ENCODE measurements around the gene HOXA10. TPM values are rescaled to one million over a fixed set of nuclear protein-coding genes. Genes with fewer than 3 reads are reported as not detected.

HOXA10 gene
- total and polyA plus RNA-seq, 4 donors, result 0.21 to 0.29 (median 0.26) TPM; not detected in 1

- WGBS, 2 donors, result 28 to 48% methylated on average over 14 of the region's 14 CpGs
- H3K27me3 ChIP-seq (ENCODE audit: control insufficient read depth in 3 of 3, insufficient read depth in 3 of 3, low read length in 2 of 3), result peaks cover 0 to 74% (median 2%) of the 10 kb centered on the region in 3 donors
- TF ChIP-seq CTCF (IDR thresholded peaks at IDR 0.05; ENCODE audit: control extremely low read depth, extremely low read depth), result no peak
- peak in 2 of 3 donors; percentile 48 to 70 for DNase-seq
- peaks cover 0 to 22% (median 1%) of the 10 kb centered on the region in 4 donors for H3K36me3 ChIP-seq (ENCODE audit: control insufficient read depth in 4 of 4, insufficient read depth in 4 of 4, low read length in 4 of 4)
- H3K4me3 ChIP-seq, result peak overlapping the region; percentile 18
- H3K9me3 ChIP-seq (ENCODE audit: control insufficient read depth in 4 of 4, insufficient read depth in 3 of 4, low read length in 3 of 4), result peaks cover 0 to 2% (median 0%) of the 10 kb centered on the region in 4 donors
- H3K9ac ChIP-seq (ENCODE audit: insufficient read depth in 1 of 2, low read length in 2 of 2), result peak overlapping the region; percentile 73 to 83
- peaks cover 0 to 93% (median 3%) of the 10 kb centered on the region in 5 donors for H3K4me1 ChIP-seq (ENCODE audit: control insufficient read depth in 5 of 5, insufficient read depth in 5 of 5, low read length in 5 of 5)
- ATAC-seq (ENCODE audit: insufficient read depth, low FRiP score), result no peak
- H3K27ac ChIP-seq (ENCODE audit: low read depth in 1 of 2, low read length in 1 of 2), result peak overlapping the region in 1 of 2 donors; percentile 95
Observed at GRCh38 chr7:27123007-27123476, 51.1 kb downstream of the HOXA10 start.

GRCh38 chr7:27122077-27122910 is 51.8 kb downstream of the HOXA10 start:
- H3K27ac ChIP-seq (ENCODE audit: low read depth in 1 of 2, low read length in 1 of 2), result peak overlapping the region in 1 of 2 donors; percentile 86
- ATAC-seq (ENCODE audit: insufficient read depth, low FRiP score), result no peak
- peaks cover 0 to 2% (median 0%) of the 10 kb centered on the region in 4 donors for H3K9me3 ChIP-seq (ENCODE audit: control insufficient read depth in 4 of 4, insufficient read depth in 3 of 4, low read length in 3 of 4)
- H3K36me3 ChIP-seq (ENCODE audit: control insufficient read depth in 4 of 4, insufficient read depth in 4 of 4, low read length in 4 of 4), result peaks cover 0 to 28% (median 1%) of the 10 kb centered on the region in 4 donors
- no peak for TF ChIP-seq CTCF (IDR thresholded peaks at IDR 0.05; ENCODE audit: control extremely low read depth, extremely low read depth)
- peak in 2 of 3 donors; percentile 50 to 65 for DNase-seq
- H3K4me1 ChIP-seq (ENCODE audit: control insufficient read depth in 5 of 5, insufficient read depth in 5 of 5, low read length in 5 of 5), result peaks cover 0 to 90% (median 1%) of the 10 kb centered on the region in 5 donors
- H3K4me3 ChIP-seq, result peak overlapping the region; percentile 15
- 41 to 73% methylated on average over 42 of the region's 42 CpGs for WGBS, 2 donors
- peaks cover 0 to 70% (median 2%) of the 10 kb centered on the region in 3 donors for H3K27me3 ChIP-seq (ENCODE audit: control insufficient read depth in 3 of 3, insufficient read depth in 3 of 3, low read length in 2 of 3)
- H3K9ac ChIP-seq (ENCODE audit: insufficient read depth in 1 of 2, low read length in 2 of 2), result peak overlapping the region; percentile 73 to 83

- Histone ChIP-seq H3K9me3 (ENCODE audit: control insufficient read depth in 4 of 4, insufficient read depth in 3 of 4, low read length in 3 of 4) (peaks cover 0 to 2% (median 0%) of the 10 kb centered on the region in 4 donors), H3K27ac (ENCODE audit: low read depth in 1 of 2, low read length in 1 of 2) (peak overlapping the region in 1 of 2 donors; percentile 86), H3K4me3 (peak overlapping the region; percentile 15), H3K36me3 (ENCODE audit: control insufficient read depth in 4 of 4, insufficient read depth in 4 of 4, low read length in 4 of 4) (peaks cover 0 to 34% (median 1%) of the 10 kb centered on the region in 4 donors), H3K27me3 (ENCODE audit: control insufficient read depth in 3 of 3, insufficient read depth in 3 of 3, low read length in 2 of 3) (peaks cover 0 to 66% (median 5%) of the 10 kb centered on the region in 3 donors), H3K9ac (ENCODE audit: insufficient read depth in 1 of 2, low read length in 2 of 2) (peak overlapping the region; percentile 46 to 83), H3K4me1 (ENCODE audit: control insufficient read depth in 5 of 5, insufficient read depth in 5 of 5, low read length in 5 of 5) (peaks cover 0 to 90% (median 1%) of the 10 kb centered on the region in 5 donors)
- DNase-seq (peak in 1 of 3 donors; percentile 70), ATAC-seq (ENCODE audit: insufficient read depth, low FRiP score) (no peak)
- WGBS, 2 donors, result 46 to 60% methylated on average over 7 of the region's 7 CpGs
- no peak for TF ChIP-seq CTCF (IDR thresholded peaks at IDR 0.05; ENCODE audit: control extremely low read depth, extremely low read depth)
Observed at GRCh38 chr7:27121684-27122076, 52.4 kb downstream of the HOXA10 start.

Small RNA genes lying within 50 kb of the gene (small RNA-seq; reads per million reads assigned to genes)
- gene AC004080.5 (ENCODE audit: low replicate concordance), result not detected
- not detected for gene RF02140 (ENCODE audit: low replicate concordance)
- gene RF02141 (ENCODE audit: low replicate concordance), result not detected

Other genes with a start within 250 kb of the HOXA10 start
- under 1 TPM; 0.31 to 0.37 TPM for gene HOXA1, start 78.3 kb downstream of the HOXA10 start, total RNA-seq
- under 1 TPM; 0.06 to 0.33 TPM for gene HOXA1, start 78.3 kb downstream of the HOXA10 start, polyA plus RNA-seq
- gene HOXA2, start 71.6 kb downstream of the HOXA10 start, total RNA-seq, result 1 to 10 TPM; 1.7 to 3.4 TPM
- 1 to 10 TPM in 1 of 2 donors, under 1 TPM in 1; 0.44 to 1.2 TPM for gene HOXA2, start 71.6 kb downstream of the HOXA10 start, polyA plus RNA-seq
- gene HOXA4, start 43.6 kb downstream of the HOXA10 start, total RNA-seq, result 1 to 10 TPM; 2.7 to 4.4 TPM
- 1 to 10 TPM; 3.8 to 6.0 TPM for gene HOXA4, start 43.6 kb downstream of the HOXA10 start, polyA plus RNA-seq
- gene HOXA5, start 30.6 kb downstream of the HOXA10 start, total RNA-seq, result 10 to 100 TPM; 20.9 to 61.9 TPM
- 1 to 10 TPM; 9.2 to 9.5 TPM for gene HOXA5, start 30.6 kb downstream of the HOXA10 start, polyA plus RNA-seq
- 1 to 10 TPM; 4.7 to 7.7 TPM for gene HOXA6, start 26.5 kb downstream of the HOXA10 start, total RNA-seq
- gene HOXA6, start 26.5 kb downstream of the HOXA10 start, polyA plus RNA-seq, result under 1 TPM; 0.49 to 0.94 TPM
- gene HOXA3, start 21.7 kb downstream of the HOXA10 start, total RNA-seq, result 10 to 100 TPM; 10.3 to 10.7 TPM
- 1 to 10 TPM; 1.9 to 2.3 TPM for gene HOXA3, start 21.7 kb downstream of the HOXA10 start, polyA plus RNA-seq
- gene HOXA7, start 17.6 kb downstream of the HOXA10 start, total RNA-seq, result 1 to 10 TPM; 1.1 to 2.2 TPM
- 1 to 10 TPM; 1.0 to 1.7 TPM for gene HOXA7, start 17.6 kb downstream of the HOXA10 start, polyA plus RNA-seq
- under 1 TPM; 0.11 to 0.46 TPM for gene HOXA9, start 8.8 kb downstream of the HOXA10 start, total RNA-seq
- under 1 TPM; 0.40 to 0.85 TPM for gene HOXA9, start 8.8 kb downstream of the HOXA10 start, polyA plus RNA-seq
- not detected for gene HOXA11, start 10.9 kb upstream of the HOXA10 start, total RNA-seq
- not detected for gene HOXA11, start 10.9 kb upstream of the HOXA10 start, polyA plus RNA-seq
- not detected for gene HOXA13, start 25.8 kb upstream of the HOXA10 start, total RNA-seq
- gene HOXA13, start 25.8 kb upstream of the HOXA10 start, polyA plus RNA-seq, result not detected
- gene EVX1, start 68.5 kb upstream of the HOXA10 start, total RNA-seq, result not detected
- not detected for gene EVX1, start 68.5 kb upstream of the HOXA10 start, polyA plus RNA-seq

Measured in lung (tissue), 13 donors.